IPS-NIHi11 (cell line): Measurements from ENCODE around the gene LLPH.

Experiments
- DNase-seq: peaks from one replicate; pipeline ENCODE4 v3.0.0; 2012; ENCODE audit warnings: mixed read lengths, low spot score

Gene LLPH

DNA sequence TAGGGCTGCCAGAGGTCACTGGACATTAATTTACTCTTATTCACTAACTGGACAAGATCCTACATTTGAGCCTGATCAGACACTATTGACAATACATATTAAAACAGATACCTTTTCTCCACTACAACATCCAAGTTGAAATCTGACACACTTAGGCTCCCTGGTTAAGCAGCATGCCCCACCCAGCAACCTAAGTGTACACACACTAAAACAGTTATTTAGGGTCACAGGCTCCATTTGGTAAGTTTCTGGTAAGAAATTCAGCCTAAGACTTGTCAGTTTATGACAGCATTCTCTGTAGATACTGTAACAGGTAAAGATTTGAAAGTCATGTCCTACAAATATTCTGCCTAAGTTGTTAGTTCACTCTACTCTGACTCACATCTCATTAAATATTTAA is 12.3 kb upstream of the LLPH start:
- DNase-seq: no peak

DNA sequence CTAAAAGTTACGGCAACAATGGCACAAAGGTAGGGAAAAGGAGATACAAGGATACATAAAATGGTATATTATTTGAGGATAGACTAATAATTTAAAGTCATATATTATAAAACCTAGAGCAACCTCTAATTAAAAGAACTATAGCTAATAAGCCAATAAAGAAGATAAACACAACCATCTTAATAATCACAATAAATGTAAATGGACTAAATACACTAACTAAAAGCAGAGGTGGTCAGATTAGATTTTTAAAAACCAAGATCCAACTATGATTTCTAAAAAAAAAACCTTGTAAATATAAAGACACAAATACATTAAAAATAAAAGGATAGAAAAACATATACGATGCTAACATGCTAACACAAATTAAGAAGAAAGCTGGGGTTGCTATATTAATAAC is 10.7 kb upstream of the LLPH start:
- DNase-seq: no peak

DNA sequence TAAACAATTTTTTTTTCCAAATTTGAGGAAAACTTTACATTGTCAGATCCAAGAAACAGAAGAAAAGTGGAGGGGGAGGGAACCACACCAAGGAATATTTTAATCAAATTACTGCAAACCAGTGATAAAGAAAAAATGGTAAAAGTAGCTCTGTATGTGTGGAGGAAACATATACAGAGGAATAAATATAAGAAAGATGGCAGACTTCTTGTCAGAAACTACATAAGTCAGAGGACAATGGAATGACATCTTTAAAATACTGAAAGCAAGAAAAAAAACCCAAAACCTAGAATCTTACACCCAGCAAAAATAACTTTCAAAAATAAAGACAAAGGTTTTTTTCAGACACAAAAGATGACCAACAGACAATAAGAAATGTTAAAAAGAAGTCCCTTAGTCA is 10.2 kb upstream of the LLPH start:
- no peak for DNase-seq

DNA sequence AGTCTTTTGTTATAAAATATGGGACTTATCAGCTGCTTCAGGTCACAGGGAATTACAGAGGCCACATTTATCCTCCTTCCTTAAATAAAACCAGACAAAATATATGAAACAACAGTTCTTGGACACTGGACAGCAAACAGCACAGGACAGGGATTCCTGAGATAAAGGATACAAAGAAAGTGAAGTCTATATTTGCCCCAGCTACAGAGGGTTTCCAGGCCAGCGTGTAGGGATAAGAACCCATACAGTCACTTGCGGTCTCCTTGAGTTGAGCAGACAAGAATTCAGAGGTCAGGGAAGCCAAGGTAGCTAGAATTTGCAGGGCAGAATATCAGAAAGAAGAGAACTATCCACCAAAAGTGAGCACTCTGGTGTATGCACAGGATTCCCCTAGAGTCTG is 8.8 kb upstream of the LLPH start:
- DNase-seq: no peak

DNA sequence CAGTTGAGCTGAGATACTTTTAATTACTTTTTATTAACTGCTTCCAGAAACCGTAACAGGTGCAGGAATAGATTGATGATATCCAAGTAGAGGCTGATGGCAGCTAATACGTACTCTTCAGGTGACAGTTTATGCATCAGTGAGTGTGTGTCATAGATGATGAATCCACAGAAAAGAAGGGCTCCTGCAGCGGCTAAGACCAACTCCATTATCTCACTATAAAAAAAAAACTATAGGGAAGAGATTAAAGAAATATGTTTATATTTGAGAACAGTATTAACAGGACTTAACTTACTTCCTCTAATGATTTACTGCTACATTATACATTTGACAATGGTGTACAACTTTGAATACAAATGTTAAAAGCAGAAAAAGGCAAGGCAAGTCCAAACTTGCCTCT is 7.4 kb upstream of the LLPH start:
- no peak for DNase-seq

DNA sequence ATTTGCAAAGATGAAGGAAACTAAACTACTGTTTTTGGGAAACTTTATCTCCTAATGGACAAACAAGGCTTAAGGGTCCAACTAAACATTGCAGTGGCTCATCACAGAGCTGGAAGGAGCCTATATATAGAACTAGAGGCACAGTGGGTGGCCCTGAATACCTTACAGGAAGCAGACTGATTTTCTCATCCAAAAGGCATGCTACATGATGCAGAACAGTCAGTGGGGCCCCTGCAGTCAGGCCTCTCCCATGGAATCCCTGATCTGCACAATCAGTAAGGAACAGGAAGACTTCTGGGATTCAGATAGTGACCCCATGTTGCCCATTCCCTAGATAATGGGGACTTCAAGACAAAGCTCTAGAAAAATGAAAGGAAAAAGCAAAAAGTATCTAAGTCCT is 1.9 kb upstream of the LLPH start:
- peak; percentile 50 for DNase-seq

DNA sequence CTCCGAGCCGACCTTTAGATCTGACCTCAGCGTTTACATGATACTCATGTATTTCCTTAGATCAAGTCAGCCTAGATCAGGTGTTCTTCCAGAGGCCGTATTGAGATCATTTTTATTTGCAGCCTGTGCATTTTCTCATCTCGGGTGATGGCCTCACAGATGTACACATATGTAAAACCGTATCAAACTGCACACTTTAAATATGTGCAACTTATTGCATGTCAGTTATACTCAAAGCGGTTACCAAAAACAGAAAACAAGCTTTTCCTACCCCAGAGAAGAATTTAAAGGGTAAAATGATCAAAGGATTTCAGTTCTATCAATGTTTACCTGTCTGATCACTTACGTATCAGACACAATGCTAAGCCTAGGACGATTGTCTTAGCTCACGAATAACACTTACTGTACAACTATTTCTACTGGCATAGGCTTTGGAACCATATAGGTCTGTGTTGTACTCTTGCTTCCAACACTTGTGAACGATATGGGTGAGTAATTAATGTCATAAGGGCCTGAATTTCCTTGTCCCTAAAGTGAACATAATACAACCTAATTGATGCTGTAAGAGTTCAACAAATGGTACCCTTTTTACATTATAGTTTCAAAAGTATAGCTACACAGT is 628 bp upstream of the LLPH start:
- DNase-seq: no peak

DNA sequence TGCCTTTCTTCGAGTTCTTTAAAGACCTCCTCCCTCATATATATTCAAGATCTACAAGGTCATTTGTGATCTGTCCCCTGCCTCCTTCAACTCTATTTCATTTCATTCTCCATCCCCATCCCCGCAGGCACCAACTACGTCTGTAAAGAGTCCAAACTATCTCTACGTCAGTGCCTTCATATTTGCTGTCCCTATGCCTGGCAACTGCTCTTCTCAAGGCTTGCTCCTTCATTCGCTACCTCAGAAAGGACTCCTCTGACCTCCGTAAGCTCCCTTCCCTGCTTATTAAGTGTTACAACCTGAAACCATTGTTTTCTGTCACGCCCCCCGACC is 650 bp downstream of the LLPH start:
- no peak for DNase-seq

DNA sequence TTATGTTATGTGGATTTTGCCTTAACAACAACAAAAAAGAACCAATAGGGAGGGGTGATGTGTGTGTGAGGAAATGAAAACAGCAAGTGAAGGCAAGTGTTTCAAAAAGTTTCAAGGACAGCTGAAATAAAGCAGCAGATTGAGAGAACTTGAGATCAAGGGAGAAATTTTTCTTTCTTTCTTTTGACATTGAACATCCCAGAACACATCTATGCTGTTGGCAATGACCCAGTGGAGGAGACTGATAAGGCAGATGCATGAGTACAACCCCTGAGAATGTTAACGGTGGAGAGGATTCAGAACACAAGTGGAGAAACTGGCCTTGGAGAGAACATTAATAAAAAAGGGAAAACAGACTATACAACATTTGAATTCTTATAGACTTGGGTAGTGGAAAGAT is 2.9 kb downstream of the LLPH start:
- no peak for DNase-seq

DNA sequence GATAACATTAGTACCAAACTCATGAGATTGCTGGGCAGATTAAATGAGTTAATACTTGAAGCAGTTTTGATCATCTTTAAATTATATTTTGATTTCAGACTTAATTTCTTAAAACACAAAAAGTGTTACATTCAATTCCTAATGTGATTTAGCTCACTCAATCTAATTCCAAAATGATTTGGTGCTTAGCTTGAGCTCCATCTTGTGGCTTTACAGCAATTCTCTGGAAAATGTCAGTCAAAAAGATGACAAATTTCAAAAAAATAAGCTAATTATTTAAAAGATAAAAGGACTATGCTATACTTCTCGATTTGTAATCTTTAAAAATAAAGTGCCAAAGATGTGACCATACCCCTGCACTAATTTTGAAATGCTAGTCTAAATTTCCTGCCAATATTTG is 10.1 kb downstream of the LLPH start:
- no peak for DNase-seq

DNA sequence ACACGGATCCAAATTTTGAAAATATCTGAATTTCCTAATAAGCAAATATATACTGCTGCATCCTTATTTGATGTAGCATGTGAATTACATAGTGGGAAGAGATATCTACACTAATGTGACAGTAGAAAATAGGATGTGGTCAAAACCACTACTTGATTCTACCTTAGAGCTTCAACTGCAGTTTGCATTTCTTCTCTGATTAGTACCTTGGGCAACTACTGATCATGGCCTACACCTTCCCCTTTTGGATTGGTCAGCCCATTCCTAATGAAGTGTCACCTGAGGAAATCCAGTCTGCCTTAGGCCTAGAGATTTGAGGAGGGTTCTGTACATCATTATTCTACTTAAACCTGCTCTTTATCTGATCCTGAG is 10.7 kb downstream of the LLPH start:
- DNase-seq: no peak

DNA sequence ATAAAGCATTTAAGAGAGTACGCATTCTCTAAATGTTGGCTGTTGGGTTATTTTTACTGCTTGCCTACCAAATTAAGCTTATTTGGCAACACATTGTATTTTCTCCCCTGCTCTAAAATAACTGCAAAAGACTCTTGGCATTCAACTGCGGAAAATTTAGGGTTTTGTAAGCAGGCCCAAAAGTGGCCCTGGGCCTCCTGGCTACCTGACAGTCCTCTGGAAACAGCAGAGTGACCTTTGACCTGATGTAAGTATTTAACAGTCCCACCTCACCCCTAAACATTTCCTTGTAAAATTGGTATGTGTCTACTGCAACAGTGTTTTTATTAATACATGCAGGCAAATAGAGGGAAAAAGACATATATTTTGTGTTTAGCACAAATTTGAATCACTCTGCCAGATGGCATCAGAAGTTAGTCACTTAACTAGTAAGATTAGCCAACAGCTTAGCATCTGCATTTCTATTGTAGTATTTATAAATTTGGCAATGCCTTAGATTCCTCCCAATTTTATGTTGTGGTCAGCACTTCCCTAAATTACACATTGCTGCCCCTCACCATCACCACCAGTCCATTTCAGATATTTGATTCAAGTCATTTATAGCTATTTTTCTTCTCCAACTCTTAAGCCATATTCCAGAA is 11.2 kb downstream of the LLPH start:
- DNase-seq: no peak

DNA sequence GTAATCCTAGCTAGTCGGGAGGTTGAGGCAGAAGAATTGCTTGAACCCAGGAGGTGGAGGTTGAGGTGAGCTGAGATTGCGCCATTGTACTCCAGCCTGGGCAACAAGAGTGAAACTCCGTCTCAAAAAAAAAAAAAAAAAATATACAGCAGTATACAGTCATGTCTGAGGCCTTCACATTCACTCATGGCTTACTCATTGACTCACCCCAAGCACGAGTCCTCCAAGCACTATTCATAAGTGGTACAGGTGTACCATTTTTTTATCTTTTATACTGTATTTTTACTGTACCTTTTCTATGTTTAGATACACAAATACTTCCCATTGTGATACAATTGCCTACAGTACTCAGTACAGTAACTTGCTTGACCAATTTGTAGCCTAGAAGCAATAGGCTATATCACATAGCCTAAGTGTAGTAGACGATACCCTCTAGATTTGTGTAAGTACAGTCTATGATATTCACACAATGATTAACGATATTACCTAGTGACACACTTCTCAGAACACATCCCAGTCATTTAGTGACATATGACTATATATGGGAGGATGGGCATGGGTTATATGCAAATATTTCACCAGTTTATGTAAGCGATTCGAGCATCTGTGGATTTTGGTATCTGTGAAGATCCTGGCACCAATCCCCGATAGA is 12.2 kb downstream of the LLPH start:
- DNase-seq: no peak

DNA sequence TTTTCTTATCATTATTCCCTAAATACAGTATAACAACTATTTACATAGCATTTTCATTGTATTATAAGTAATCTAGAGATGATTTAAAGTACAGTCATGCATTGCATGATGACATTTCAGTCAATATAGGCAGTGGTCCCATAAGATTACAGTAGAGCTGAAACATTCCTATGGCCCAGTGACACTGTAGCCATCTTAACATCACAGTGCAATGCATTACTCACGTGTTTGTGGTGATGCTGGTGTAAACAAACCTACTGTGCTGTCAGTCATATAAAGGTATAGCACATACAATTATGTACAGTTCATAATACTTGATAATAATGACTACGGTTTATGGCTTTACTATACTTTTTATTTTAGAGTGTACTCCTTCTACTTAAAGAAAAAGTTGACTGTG is 13.3 kb downstream of the LLPH start:
- DNase-seq: no peak

DNA sequence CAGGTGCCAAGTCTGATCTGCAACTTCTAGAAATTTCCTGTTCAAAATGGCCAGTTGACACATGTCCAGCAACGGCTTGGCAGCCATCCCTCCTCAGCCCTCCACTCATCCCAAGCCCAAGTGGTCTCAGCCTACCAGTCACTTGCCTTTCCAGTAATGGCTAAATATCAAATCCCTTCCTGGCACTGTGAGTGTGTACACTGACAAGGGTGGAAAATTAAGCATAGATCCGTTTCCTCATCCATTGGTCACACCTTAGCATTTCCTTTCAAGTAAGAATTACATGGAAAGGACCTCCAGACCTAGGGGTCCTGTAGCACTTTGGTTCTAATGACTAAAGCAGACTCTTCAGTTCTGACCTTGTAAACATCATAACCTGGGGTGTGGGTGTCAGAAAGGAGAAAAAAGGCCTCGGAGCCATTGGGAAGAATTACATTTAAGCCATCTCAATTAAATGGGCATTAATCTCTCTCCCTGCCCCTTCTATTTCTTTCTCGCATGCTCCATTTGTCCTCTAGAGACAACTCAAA is 15.4 kb downstream of the LLPH start:
- DNase-seq: no peak

DNA sequence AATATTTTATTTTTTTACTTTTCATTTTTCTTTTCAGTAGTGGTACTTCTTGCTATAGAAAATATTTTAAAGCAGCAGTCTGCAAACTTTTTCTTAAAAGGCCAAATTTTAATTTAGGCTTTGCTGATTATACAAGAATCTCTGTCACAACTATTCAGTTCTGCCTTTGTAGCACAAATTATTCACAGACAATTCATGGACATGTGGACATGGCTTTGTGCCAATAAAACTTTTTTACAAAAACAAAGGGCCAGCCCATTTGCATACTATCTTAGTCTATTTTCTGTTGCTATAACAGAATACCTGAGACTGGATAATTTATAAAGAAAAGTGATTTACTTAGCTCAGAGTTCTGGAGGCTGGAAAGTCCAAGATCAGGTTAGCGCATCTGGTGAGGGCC is 17.1 kb downstream of the LLPH start:
- DNase-seq: no peak

DNA sequence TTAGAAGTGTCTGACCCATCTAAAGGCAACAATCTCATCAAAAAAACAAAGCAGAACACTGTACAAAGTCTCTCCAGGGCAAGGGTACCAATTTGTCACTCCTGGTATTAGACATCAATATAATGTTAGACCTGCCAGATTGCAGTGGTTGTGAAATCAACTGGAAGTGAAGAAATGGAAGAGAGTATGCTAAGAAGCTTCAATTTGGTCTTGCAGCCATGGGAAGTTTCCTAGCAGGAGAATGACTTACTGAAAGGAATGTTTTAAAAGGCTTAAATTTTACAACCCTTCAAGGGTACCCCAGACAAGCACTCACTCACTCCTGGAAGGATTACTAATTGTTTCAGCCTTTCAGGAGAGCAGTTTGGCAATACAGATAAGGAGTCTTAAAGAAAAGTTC is 18.9 kb downstream of the LLPH start:
- DNase-seq: no peak

DNA sequence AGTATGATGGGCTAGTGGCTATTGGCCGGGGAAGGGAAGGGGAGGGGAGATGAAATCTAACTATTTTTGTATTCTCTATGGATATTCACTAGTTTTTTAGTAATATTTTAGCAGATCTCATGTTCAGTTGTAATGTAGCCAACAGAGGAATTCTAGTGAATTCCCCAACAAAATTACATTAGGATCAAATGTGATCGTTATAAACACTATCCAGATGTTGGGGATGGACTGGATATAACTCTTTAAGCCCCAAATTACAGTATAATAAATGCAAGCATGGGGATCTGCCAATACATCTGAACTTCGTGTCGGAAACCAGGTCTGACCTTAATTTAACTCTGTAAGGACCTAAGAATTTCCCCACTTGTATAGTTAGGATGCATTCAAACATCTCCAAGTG is 21.5 kb downstream of the LLPH start:
- no peak for DNase-seq

DNA sequence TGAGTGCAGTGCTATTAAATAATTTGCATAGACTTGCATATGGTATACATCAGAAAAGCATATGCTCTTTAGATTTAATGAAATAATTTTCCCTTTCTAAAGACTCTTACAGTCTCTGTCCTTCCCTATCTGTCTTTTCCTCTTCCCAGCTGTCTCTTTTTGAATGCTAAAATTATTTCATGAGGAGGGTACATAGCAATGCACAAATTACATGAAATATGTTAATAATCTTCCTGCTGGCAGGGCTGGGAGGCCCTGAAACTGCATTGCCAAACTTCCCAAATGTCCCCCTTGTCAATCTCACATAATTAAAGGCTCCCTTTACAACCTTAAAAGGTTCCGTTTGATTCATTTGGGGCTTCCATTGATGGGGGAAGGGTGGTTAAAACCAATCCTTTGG is 22.2 kb downstream of the LLPH start:
- DNase-seq: no peak

DNA sequence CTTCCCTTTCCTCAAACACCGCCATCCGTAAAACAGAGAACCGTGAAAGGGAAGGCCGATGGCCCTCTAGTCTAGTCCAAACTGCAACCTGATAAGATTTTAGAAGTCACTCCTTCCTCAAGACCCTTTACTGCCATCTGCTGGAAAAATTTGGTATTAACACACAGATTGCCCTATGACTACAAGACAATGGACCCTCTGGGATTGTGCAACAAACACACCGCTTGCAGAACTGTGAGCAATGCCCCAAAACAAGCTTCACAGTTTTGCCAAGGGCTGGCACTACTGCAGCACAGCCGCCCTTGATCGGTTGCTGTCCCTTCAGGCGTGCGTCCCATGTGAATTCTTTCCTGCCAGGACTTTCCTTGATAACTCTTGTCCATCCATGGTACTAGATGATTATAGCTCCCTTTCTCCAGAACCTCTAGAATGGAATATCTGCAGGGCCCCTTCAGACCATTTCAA is 23.1 kb downstream of the LLPH start:
- DNase-seq: peak; percentile 86

DNA sequence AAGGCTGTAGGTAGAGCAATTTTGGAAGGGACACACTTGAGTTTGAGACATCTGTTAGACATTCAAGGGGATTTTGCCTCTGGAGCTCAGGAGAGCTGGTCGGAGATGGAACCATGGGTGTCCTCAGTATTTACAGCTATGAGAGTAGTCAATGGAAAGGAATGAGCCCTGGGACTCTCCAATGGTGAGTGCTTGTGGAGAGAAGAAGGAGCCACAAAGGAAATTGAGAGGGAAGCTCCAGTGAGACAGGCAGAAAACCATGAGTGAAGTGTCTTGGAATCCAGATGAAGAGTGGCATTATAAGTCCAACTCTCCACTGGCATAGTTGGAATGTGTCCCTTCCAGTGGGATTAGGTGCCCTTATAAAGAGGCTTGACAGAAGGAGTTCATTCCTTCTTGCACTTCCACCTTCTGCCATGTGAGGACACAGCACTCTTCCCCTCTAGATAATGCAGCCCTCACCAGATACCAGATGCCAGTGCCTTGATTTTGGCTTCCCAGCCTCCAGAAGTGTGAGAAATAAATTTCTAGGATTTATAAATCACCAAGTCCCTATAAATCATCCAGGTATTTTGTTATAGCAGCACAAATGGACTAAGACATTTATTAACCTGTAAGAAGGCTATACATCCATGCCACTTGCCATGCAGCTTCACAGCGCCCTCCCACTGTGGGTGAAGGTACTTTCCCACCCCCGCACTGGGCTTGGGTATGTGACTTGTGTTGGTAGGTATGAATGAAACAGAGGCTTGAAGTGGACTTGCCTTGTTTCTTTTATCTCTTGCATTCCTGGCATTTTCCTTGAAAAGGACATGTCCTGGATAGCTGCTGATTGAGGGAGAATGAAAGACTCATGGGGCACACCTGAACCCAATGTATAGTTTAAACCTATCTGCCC is 27.3 kb downstream of the LLPH start:
- peak; percentile 25 for DNase-seq

DNA sequence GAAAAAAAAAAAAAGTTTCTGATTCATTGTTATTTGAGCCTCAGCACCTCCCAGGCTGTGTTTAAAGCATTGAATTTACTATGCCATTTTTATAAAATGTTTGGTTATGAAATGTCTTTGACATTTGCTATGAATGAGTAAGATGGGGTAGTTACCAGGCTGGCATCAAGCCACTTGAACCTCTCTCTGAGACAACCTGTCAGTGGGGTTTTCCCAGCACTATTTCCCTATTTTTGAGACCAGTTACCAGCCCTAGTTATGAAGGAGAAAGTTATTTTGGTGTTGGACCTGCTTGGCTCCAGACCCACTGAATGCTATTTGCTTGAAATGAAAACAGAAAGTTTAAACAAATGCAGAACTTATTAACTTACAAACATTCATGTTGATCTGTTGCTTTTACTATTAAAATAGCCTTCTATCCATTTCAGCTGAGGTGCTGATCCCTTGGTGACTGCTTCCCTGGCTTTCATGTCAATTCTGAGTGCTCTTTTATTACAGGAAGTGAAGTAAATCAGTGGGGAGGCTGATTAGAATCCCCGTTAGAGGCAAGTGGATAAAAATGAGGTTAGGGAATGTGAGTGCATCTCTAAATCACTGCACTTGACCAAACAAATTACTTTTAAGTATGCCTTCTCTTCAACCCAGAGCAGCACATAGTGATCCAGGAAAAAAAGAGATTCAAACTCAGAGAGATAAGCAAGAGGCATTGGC is 37.8 kb downstream of the LLPH start:
- no peak for DNase-seq
